Mucosa of stomach (tissue), 1 donor: Measurements from ENCODE around the gene ACTR1B.
"Not testable (repeated sequence)": the region's sequence is repeated elsewhere in the genome, so short reads cannot be mapped to it uniquely, and the experiment has no call there.

ENCODE experiments used
- H3K27me3 ChIP-seq: one replicate; pipeline ENCODE4 v1.7.0; 2013; ENCODE audit warnings: mild to moderate bottlenecking, low read length; ENCODE audit not compliant: control insufficient read depth, insufficient read depth
- H3K36me3 ChIP-seq: one replicate; pipeline ENCODE4 v1.7.0; 2013; ENCODE audit warnings: low read length; ENCODE audit not compliant: control insufficient read depth, insufficient read depth
- H3K4me1 ChIP-seq: one replicate; pipeline ENCODE4 v1.7.0; 2013; ENCODE audit warnings: mild to moderate bottlenecking, low read length; ENCODE audit not compliant: control insufficient read depth, insufficient read depth
- H3K4me3 ChIP-seq: one replicate; pipeline ENCODE4 v1.7.0; 2013; ENCODE audit warnings: low read length
- H3K9ac ChIP-seq: one replicate; pipeline ENCODE4 v1.7.0; 2013; ENCODE audit warnings: mild to moderate bottlenecking, low read length, moderate library complexity
- H3K9me3 ChIP-seq: one replicate; pipeline ENCODE4 v1.7.0; 2013; ENCODE audit warnings: mild to moderate bottlenecking, low read length, moderate library complexity; ENCODE audit not compliant: control insufficient read depth
- donor health status: Pancreatic carcinoma.

The ACTR1B gene

DNA sequence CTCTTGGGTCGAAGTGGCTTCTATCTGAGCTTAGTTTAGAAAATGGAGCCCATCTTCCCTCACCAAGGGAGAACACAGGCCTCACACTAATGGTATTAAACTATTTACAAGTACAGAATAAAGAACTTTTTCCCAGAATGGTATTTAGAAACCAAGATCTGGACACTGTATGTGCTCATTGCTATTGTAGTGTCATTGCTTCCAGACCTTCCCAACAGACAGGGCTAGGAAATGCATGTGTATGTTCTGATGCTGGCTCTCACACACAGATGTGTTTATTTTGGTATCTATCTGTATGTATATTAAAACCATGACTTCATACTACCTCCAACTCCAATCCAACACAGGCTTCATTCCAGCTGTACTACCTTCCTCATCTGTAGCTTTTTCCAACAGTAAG lies 10.0 kb downstream of the ACTR1B start:
- no peaks in the 10 kb centered on the region for H3K27me3 ChIP-seq
- no peaks in the 10 kb centered on the region for H3K9me3 ChIP-seq
- H3K4me1 ChIP-seq, result peaks cover 4% of the 10 kb centered on the region
- H3K9ac ChIP-seq, result no peak overlapping the region
- peaks cover 15% of the 10 kb centered on the region for H3K36me3 ChIP-seq
- H3K4me3 ChIP-seq, result no peak overlapping the region

DNA sequence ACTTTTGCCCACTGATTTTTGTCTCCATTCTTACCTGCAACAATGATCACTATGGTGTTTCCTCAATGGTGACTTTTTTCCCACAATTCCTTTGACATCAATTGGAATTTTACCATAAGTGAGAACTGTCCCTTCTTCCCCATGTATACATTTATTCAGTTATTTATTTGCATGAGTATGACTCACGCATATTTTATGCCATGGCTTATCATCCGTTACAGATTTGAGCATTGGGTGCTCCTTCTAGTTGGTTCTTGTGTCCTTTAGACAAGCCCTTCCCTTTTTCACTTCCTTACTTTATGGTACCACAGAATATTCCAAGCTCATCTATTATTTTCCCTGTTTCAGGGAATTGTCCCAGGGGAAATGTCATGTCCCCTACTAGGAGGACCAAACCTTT lies 10.4 kb downstream of the ACTR1B start:
- H3K36me3 ChIP-seq, result peaks cover 15% of the 10 kb centered on the region
- no peak overlapping the region for H3K4me3 ChIP-seq
- H3K27me3 ChIP-seq, result no peaks in the 10 kb centered on the region
- H3K4me1 ChIP-seq, result peaks cover 4% of the 10 kb centered on the region
- H3K9ac ChIP-seq, result no peak overlapping the region
- no peaks in the 10 kb centered on the region for H3K9me3 ChIP-seq

DNA sequence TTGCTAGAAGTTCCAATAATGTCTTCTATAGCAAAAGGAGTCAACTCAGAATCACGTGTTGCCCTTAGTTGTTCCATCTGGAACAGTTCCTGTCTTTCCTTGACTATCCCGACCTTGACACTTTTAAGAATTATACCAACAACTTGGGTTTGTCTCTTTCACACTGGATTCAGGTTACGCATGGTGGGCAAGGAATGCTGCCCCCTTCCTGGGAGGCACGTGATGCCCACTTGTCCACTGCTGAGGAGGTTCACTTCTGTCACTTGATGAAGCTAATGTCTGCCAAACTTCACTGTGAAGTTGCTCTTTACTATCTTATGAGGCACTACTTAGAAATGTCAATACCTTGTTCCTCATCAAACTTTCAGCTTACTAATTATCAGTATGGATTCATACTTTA lies 12.7 kb downstream of the ACTR1B start:
- Histone ChIP-seq H3K9me3 (no peaks in the 10 kb centered on the region), H3K4me1 (peaks cover 9% of the 10 kb centered on the region), H3K4me3 (no peak overlapping the region), H3K9ac (no peak overlapping the region), H3K36me3 (peaks cover 8% of the 10 kb centered on the region), H3K27me3 (no peaks in the 10 kb centered on the region)

DNA sequence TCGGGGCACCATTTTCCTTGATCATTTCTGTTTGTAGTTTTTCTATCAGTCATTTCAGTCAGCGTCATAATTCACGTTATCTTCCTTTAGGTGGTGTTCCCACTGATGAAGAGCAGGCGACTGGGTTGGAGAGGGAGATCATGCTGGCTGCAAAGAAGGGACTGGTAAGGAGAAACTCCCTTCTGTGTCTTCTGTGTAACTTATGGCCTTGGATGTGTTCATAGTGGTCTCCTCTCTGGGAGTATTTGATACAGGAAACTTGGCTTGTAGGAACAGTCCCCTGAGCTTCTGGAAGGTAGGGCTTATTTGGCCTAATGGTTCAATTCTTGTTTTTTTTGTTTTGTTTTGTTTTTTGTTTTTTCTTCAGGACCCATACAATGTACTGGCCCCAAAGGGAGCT lies 16.9 kb downstream of the ACTR1B start:
- H3K4me3 ChIP-seq, result peak overlapping the region; percentile 91
- peaks cover 7% of the 10 kb centered on the region for H3K36me3 ChIP-seq
- peak overlapping the region; percentile 97 for H3K9ac ChIP-seq
- H3K27me3 ChIP-seq, result no peaks in the 10 kb centered on the region
- H3K9me3 ChIP-seq, result no peaks in the 10 kb centered on the region
- peaks cover 11% of the 10 kb centered on the region for H3K4me1 ChIP-seq

DNA sequence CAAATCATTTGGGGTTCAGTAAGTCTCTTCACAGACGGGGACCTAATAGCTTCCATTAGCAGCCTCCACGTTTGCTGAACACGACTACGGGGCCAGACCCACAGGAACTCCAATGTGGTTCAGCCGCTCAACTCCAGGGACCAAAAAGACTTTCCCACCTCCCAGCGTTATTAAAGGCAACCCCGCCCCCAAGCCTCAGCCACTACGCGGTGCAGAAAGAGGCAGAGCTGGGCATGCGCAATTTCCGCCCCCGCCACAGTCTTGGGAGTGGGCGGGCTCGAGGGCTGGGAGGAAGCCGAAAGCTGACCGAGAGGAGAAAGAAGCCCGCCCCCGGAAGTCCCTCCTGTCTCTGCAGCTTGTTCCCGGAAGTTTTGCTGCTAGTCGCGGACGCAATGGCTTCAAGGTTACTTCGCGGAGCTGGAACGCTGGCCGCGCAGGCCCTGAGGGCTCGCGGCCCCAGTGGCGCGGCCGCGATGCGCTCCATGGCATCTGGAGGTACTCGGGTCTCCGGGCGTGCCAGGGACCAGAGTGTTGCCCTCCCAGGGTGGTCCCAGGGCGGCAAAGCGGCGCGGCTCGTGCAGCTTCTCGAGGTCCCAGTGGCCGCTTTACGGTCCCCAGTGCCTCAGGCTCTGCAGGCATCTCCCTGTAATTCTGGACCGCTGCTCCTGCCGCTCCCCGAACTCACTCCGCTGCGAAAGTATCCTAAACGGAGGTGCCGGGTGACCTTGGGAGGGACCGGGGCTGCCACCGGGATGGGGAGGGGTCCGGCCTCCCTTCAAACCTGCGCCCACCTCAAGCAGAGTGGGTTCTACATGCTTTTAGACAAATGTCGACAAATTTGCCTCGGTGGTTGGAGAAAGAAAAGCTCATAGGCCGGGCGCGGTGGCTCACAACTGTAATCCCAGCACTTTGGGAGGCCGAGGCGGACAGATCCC lies 17.9 kb downstream of the ACTR1B start, which contains the start of gene COX5B:
TSS of gene COX5B (plus strand) at position 368 of the 935 bp plus-strand sequence. CDS start at position 393, 25 bp downstream.
- peaks cover 7% of the 10 kb centered on the region for H3K36me3 ChIP-seq
- peaks cover 11% of the 10 kb centered on the region for H3K4me1 ChIP-seq

DNA sequence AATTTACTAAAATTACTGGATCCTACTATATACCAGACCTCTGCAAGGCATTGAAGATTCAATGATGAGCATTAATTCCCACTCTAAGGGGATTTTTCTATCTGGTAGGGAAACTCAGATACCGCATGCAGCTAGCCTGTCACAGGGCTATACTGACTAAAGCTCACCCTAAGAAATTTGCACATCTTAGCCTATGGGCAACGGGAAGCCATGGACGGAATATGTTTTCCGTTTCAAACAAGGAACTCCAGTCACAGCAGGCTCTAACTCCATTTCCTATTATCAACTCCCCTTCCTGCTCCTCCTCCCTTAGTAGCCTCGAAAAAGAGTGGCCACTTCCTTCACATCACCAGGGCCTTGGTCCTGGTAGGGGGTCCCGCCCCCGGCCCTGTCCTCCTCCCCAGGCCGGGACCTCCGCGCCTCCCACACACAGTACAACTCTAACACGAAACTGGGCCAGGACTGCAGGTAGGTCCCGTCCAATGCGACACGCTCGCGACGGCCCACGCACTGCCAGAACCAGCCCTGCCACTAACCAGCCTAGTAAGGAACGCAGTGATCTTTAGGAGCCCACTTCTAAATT lies 18.6 kb downstream of the ACTR1B start:
- peaks cover 11% of the 10 kb centered on the region for H3K4me1 ChIP-seq
- H3K9ac ChIP-seq, result peak overlapping the region; percentile 97
- peaks cover 7% of the 10 kb centered on the region for H3K36me3 ChIP-seq
- no peaks in the 10 kb centered on the region for H3K9me3 ChIP-seq
- H3K27me3 ChIP-seq, result no peaks in the 10 kb centered on the region
- peak overlapping the region; percentile 97 for H3K4me3 ChIP-seq

More for the DNA sequence above, 17.9 kb downstream of the ACTR1B start, which contains the start of gene COX5B:
- Histone ChIP-seq H3K9me3 (no peaks in the 10 kb centered on the region), H3K4me3 (peak within 1 kb of the TSS; percentile 97), H3K9ac (peak within 1 kb of the TSS; percentile 97), H3K27me3 (no peaks in the 10 kb centered on the region)

DNA sequence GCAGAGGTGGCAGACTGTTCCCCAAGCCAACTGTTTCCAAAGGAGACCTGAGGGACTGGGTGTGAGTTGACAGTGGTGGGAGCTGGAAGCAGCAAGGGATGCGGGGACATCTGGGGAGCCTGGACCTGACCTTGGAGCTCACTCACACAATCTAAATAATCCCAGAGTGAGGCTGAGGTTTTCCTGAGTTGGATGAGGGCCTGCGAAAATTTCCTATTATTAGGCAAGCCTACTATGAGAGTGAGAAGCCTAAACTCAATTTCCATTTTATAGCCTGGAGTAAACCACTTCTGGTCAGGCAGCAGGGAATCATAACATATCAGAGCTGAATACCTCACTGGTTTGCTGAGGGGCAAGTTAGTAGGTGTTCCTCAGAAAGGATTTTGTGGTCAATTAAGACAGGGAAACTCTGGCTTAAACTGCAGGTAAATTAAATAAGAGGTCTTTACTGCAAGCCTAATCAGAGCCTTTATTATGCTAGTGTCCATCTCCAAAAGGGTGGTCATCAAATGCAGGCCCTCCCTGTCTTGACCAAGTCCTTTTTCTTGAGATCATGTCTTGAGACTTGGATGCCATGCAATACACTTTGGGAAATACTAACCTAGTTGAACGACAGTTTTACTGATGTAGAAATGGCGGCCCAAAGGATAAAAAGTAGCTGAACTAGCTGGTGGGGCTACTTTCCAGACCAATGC lies 19.7 kb downstream of the ACTR1B start:
- Histone ChIP-seq H3K36me3 (peaks cover 7% of the 10 kb centered on the region), H3K4me3 (no peak overlapping the region), H3K9me3 (no peaks in the 10 kb centered on the region), H3K9ac (no peak overlapping the region), H3K4me1 (peaks cover 11% of the 10 kb centered on the region), H3K27me3 (no peaks in the 10 kb centered on the region)

DNA sequence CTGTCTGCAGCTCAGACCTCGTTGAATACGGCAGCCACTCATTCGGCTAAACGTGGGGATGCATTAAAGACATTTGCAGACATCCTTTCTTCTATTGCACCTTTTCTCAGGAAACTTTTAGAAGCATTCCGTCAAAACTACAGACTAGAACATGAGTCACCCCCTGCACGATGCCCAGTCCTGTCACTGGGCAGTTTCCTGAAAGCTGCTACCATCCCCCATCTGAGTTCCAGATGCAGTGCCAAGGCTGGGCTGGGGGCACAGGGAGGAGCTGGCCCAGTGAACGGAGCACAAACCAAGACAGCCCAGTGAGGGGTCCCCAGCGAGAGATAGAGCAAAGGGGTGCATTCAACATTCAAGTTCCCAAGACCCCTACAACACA lies 37.8 kb downstream of the ACTR1B start:
- H3K9ac ChIP-seq, H3K4me1 ChIP-seq, H3K36me3 ChIP-seq, H3K4me3 ChIP-seq, H3K9me3 ChIP-seq, H3K27me3 ChIP-seq: not testable (repeated sequence)

DNA sequence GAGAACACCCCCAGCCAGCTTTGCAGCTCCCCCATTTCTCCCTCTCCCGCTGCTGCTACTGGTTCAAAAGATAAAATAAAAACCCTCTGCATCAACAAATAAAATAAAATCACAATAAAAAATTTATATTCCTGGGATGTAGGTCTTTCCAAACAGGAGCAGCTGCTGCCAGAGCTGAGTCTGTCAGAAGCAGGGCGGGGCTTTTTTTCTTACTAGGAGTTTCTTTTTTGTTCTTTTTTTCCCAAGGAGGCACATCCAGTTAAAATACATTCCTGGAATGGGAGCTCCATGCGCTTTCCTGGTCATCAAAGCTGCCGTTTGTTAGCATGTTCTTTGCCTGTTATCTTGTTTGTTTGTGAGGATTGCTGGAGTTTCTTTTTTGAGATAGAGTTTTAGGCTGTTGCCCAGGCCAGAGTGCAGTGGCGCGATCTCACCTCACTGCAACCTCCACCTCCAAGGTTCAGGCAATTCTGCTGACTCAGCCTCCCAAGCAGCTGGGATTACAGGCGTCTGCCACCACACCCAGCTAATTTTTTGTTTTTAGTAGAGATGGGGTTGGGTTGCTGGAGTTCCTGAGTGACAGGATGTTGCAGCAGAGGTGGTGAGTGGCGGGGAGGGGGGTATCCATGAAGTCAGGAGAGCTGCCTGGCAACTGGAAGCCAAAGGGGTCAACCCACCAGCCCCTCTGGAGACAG lies 38.3 kb downstream of the ACTR1B start:
- not testable (repeated sequence) for H3K9ac ChIP-seq, H3K4me3 ChIP-seq, H3K4me1 ChIP-seq, H3K9me3 ChIP-seq, H3K27me3 ChIP-seq, H3K36me3 ChIP-seq

DNA sequence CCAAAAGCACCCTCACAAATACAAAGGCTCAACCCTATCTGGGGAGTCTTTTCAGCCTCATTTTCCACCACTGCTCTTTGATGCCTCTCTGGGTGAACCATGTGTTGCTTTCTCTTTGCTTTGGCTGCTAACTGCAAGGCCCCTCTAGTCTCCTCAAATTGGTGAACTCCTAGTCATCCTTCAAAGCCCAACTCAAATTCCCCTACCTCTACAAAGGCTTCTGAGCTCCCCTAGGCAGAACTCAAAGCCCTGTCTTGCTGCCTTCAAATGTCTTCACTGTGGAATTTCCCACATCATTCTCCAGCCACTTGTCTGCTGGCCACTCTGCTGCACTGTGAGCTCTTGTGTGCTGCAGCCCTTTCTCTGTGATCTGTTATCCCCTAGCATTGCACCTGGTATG lies 40.9 kb downstream of the ACTR1B start:
- H3K4me1 ChIP-seq, H3K27me3 ChIP-seq, H3K4me3 ChIP-seq, H3K36me3 ChIP-seq, H3K9ac ChIP-seq, H3K9me3 ChIP-seq: not testable (repeated sequence)

DNA sequence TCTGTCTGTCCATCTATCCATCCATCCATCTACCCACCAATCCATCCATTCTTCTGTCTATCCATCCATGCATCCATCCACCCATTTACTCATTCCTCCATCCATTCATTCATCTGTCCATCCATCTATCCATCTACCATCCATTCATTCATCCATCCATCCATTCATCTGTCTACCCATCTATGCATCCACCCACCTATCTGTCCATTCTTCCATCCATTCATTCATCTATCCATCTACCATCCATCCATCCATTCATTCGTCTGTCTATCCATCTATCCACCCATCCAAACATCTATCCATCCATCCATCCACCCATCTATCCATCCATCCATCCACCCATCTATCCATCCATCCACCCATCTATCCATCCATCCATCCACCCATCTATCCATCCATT lies 43.4 kb downstream of the ACTR1B start:
- not testable (repeated sequence) for H3K4me1 ChIP-seq, H3K36me3 ChIP-seq, H3K9ac ChIP-seq, H3K27me3 ChIP-seq, H3K9me3 ChIP-seq, H3K4me3 ChIP-seq
